GM18951 (cell line): ENCODE data around the gene PRKCE.

ENCODE experiments used
- POLR2A ChIP-seq: IDR thresholded peaks from 4 replicates; pipeline ENCODE4 v1.6.1; 2011; ENCODE audit warnings: mild to moderate bottlenecking; ENCODE audit not compliant: insufficient read length, insufficient read depth; ENCODE audit errors: extremely low read depth
- in situ Hi-C: fragments of 300-500 bp; cut with MboI; formaldehyde crosslinking; loops from one replicate; pipeline ENCODE4 v1.12.0; 2022; ENCODE audit warnings: low sequenced_read_pairs, mixed read lengths, inconsistent platforms; ENCODE audit not compliant: unreplicated experiment

PRKCE gene

GRCh38 chr2:45860136-45861121, 209.0 kb downstream of the PRKCE start:
- no peak for TF ChIP-seq POLR2A
- in situ Hi-C loops, result no loop called here

- no peak for TF ChIP-seq POLR2A
- in situ Hi-C loops, result no loop called here
Measured at GRCh38 chr2:45862843-45863242, 211.4 kb downstream of the PRKCE start.

- in situ Hi-C loops, result no loop called here
- no peak for TF ChIP-seq POLR2A
Measured at GRCh38 chr2:45864121-45864520, 212.6 kb downstream of the PRKCE start.

GRCh38 chr2:45867349-45867748, 215.9 kb downstream of the PRKCE start:
- in situ Hi-C loops, result no loop called here
- TF ChIP-seq POLR2A, result no peak

GRCh38 chr2:45867800-45868199, 216.3 kb downstream of the PRKCE start:
- in situ Hi-C loops, result no loop called here
- no peak for TF ChIP-seq POLR2A

- in situ Hi-C loops, result no loop called here
- no peak for TF ChIP-seq POLR2A
Measured at GRCh38 chr2:45869165-45869501, 217.7 kb downstream of the PRKCE start.

GRCh38 chr2:45871025-45871424, 219.6 kb downstream of the PRKCE start:
- in situ Hi-C loops, result no loop called here

GRCh38 chr2:45871541-45871940, 220.1 kb downstream of the PRKCE start:
- no peak for TF ChIP-seq POLR2A
- in situ Hi-C loops, result no loop called here

More at GRCh38 chr2:45871025-45871424, 219.6 kb downstream of the PRKCE start:
- TF ChIP-seq POLR2A, result no peak

GRCh38 chr2:45872211-45872610, 220.7 kb downstream of the PRKCE start:
- in situ Hi-C loops, result no loop called here
- no peak for TF ChIP-seq POLR2A

GRCh38 chr2:45874344-45874743, 222.9 kb downstream of the PRKCE start:
- no peak for TF ChIP-seq POLR2A
- in situ Hi-C loops, result no loop called here

GRCh38 chr2:45876611-45877010, 225.1 kb downstream of the PRKCE start:
- in situ Hi-C loops, result no loop called here
- TF ChIP-seq POLR2A, result no peak

- in situ Hi-C loops, result no loop called here
- no peak for TF ChIP-seq POLR2A
Measured at GRCh38 chr2:45879406-45879805, 227.9 kb downstream of the PRKCE start.

GRCh38 chr2:45879936-45880335, 228.5 kb downstream of the PRKCE start:
- in situ Hi-C loops, result no loop called here

GRCh38 chr2:45881970-45882581, 230.6 kb downstream of the PRKCE start:
- no peak for TF ChIP-seq POLR2A
- in situ Hi-C loops, result no loop called here

More at GRCh38 chr2:45879936-45880335, 228.5 kb downstream of the PRKCE start:
- no peak for TF ChIP-seq POLR2A
